GM18909 (cell line): ENCODE results near the gene GRK3.

ENCODE experiments used
- ATAC-seq: cut with Tn5 transposase; IDR thresholded peaks from one replicate; pipeline ENCODE4 v1.9.1; 2021; ENCODE audit warnings: mild to moderate bottlenecking; ENCODE audit not compliant: unreplicated experiment, poor library complexity

Gene GRK3

GRCh38 chr22:25655371-25655935 lies 91.0 kb downstream of the GRK3 start:
- no peak for ATAC-seq

GRCh38 chr22:25656724-25657123 lies 92.2 kb downstream of the GRK3 start:
- peak; percentile 83 for ATAC-seq

GRCh38 chr22:25658633-25659032 lies 94.2 kb downstream of the GRK3 start:
- ATAC-seq = no peak

GRCh38 chr22:25659413-25659812 lies 94.9 kb downstream of the GRK3 start:
- ATAC-seq = no peak

GRCh38 chr22:25660336-25660735 lies 95.9 kb downstream of the GRK3 start:
- ATAC-seq = no peak

- no peak for ATAC-seq
These were observed 96.6 kb downstream of the GRK3 start for GRCh38 chr22:25661073-25661472.

GRCh38 chr22:25663654-25664053 lies 99.2 kb downstream of the GRK3 start:
- no peak for ATAC-seq

- no peak for ATAC-seq
These were observed 101.8 kb downstream of the GRK3 start for GRCh38 chr22:25666308-25666707.

- ATAC-seq = no peak
These were observed 104.0 kb downstream of the GRK3 start for GRCh38 chr22:25668437-25668836.

GRCh38 chr22:25669253-25670069 lies 105.0 kb downstream of the GRK3 start:
- ATAC-seq = no peak

- ATAC-seq = no peak
These were observed 105.6 kb downstream of the GRK3 start for GRCh38 chr22:25670070-25670461.

- no peak for ATAC-seq
These were observed 108.0 kb downstream of the GRK3 start for GRCh38 chr22:25672289-25673084.

- ATAC-seq = no peak
These were observed 109.2 kb downstream of the GRK3 start for GRCh38 chr22:25673713-25674112.

GRCh38 chr22:25677631-25678030 lies 113.2 kb downstream of the GRK3 start:
- ATAC-seq = no peak

- ATAC-seq = no peak
These were observed 115.6 kb downstream of the GRK3 start for GRCh38 chr22:25680051-25680450.

- ATAC-seq = no peak
These were observed 116.5 kb downstream of the GRK3 start for GRCh38 chr22:25680956-25681355.

- no peak for ATAC-seq
These were observed 117.6 kb downstream of the GRK3 start for GRCh38 chr22:25682109-25682508.

GRCh38 chr22:25688627-25689026 lies 124.2 kb downstream of the GRK3 start:
- ATAC-seq = no peak

GRCh38 chr22:25689631-25690030 lies 125.2 kb downstream of the GRK3 start:
- no peak for ATAC-seq

GRCh38 chr22:25690798-25691197 lies 126.3 kb downstream of the GRK3 start:
- no peak for ATAC-seq
